GM21390 (cell line): ENCODE data around the gene EDC3.
"Not testable (repeated sequence)": the region's sequence is repeated elsewhere in the genome, so short reads cannot be mapped to it uniquely, and the experiment has no call there.

Experiments
- ATAC-seq: cut with Tn5 transposase; IDR thresholded peaks from one replicate; pipeline ENCODE4 v1.9.1; 2021; ENCODE audit not compliant: unreplicated experiment

Gene EDC3

DNA sequence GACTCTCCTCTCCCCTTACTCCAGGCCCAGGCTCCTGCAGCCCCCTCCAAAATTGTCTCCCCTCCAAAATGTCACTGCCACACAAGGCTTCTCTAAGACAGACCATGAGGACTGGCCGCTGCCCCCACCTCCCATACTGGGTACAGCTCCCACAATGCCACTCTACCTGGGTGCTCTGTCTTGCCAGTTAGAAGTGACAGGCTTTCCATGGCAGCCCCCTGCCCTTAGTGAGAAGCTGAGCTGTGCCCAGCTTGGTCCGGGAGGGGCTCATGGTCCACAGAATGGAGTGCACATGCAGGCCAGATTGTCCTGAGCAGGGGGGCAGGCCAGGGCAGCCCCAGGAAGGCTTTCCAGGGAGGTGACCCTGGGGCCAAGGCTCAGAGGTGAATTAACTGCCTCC, 83.1 kb downstream of the EDC3 start:
- no peak for ATAC-seq

DNA sequence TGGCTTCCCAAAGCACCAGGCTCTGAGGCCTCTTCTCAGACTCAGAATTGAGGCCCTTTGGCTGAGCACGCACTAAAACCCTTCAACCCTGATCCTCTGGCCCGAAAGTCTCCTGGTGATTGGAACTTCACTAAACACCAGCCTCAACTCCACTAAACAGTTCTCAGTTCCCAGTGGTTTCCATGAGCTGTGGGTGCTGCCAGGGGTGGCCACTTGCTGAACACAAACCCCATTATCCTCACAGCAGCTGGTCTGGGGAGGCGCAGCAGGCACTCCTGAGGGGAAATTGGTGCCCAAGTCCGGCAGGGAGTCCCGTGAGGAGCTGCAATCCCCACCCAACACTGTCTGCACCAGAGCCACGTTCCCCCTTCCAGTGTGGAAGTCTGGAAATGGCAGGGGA, 84.0 kb downstream of the EDC3 start:
- ATAC-seq = no peak

DNA sequence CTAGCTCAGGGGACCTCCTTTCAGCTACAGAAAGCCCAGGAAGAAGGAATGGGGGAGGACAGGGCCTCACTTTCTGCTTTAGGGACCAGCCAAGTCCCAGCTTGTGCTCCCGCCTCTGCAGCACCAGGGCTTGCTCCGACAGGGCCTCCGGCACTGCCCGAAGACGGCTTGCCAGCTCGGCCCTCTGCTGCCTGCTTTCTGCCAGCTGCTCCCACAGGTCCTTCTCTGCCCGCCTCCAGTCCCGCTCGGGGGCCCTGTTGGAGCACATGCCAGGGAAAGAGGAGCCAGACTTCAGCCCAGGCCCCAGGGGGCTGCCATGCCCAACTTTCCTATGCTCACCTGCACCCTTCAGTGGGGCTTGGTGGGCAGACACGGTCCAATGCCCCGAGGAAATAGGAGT, 84.5 kb downstream of the EDC3 start:
- no peak for ATAC-seq

DNA sequence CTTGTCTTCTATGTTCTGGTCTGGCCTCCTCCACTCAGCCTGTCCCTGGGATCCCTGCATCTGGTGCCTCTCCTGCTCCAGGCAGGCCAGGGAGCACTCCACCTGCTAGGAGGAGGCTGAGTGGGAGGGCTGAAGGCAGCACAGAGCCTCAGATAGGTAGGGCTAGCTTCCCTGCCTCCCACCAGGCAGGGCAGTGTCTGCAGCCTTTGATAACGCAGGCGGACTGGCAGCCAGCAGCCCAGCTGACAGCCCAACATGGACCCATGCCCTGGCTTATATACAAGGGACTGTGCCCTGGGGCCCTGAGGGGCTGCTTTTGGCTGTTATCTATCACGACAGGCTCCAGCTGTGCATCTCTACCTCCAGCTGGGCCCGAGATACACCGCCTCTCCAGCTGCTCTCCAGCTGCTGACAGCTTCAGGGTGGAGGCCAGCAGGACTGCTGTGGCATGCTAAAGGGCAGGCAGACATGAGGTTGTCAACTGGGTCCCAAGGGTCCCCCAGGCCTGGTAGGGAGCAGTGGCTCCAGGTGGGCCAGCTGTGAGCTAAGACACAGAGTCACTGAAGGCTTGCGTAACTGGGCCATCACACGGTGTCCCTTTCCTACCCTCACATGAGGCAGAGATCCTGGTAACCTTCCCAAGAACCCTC, 85.4 kb downstream of the EDC3 start:
- ATAC-seq = no peak

DNA sequence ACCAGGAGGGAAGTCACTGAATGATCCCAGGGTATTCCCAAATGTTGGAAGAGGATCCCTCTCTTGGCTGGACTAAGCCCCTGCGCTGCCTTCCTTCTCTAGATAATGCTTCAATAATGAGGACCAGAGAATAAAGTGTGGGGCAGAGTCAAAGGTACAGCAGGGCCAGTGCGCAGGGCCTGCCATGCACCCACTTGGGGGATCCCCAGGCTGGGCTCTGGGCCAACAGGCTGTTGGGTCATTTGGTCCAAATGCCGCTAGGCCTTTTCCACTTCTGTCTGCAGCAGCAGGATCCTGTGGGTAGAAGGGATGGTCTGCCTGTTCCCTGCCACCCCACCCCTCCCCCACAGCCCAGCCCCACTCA, 85.9 kb downstream of the EDC3 start:
- ATAC-seq = no peak

DNA sequence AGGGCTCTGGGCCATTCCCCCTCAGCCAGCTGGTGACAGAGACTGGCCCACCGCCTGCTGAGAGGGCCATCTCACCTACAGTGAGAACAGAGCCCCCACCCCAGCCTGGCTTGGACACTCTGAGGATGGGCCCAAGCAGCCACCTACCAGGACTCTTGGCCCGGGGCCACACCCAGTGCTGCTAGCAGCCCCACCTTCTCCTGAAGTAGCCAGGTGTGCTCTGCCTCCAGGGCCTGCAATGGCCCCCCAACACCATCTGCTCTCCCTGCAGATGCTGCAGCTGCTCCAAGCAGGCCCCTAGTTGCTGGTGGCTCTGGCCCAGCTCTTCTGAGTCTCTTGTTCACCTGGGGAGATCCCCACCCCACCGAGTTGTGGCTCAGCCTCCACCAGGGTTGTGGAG, 87.0 kb downstream of the EDC3 start:
- ATAC-seq = no peak

DNA sequence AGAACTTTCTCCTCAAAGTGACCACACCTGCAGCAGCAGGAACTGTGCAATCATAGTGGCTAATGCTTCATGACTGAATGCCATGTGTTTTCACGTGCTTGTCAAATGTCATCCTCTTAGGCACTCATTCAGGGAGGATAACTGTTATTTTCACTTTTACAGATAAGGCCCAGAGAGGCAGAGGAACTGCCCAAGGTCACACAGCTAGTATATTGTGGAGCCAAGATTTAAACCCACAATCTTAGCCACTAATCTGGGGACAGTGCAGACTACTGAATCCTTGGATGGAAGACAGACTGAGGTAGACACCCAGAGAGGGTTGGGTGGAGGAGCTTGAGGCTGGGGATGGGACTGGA, 90.1 kb downstream of the EDC3 start:
- ATAC-seq = no peak

DNA sequence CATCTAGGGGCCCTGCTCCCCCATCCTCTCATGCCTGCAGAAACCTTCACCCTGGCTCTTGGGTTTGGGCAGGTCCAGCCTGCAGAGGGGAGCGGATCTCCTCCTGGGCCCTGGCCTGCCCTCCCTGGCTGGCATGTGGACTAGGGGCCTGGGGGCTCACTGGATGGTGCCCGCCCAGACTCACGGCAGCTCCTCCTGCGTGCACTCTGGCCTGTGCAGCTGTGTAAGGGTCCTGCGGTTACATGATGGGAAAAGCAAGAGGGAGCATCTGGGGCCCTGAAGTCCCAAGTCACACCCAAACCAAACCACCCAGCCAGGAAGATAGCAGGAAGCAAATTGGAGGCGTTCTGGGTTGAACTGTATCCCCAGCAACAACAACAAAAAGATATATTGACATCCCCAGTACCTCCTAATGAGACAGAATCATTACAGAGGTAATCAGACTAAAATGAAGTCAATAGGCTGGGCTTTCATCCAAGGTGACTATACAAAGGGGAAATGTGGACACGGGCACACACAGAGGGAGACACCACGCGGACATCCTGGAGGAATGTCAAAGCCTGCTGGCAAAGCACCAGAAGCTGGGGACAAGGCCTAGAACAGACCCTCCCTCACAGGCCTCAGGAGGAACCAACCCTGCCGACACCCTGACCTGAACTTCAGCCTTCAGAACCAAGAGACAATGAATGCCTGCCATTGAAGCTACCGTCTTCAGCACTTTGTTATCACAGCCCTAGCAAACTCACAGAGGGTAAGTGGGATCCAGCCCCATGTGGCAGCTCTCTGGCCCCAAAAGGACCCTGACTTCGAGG, 90.6 kb downstream of the EDC3 start:
- no peak for ATAC-seq

DNA sequence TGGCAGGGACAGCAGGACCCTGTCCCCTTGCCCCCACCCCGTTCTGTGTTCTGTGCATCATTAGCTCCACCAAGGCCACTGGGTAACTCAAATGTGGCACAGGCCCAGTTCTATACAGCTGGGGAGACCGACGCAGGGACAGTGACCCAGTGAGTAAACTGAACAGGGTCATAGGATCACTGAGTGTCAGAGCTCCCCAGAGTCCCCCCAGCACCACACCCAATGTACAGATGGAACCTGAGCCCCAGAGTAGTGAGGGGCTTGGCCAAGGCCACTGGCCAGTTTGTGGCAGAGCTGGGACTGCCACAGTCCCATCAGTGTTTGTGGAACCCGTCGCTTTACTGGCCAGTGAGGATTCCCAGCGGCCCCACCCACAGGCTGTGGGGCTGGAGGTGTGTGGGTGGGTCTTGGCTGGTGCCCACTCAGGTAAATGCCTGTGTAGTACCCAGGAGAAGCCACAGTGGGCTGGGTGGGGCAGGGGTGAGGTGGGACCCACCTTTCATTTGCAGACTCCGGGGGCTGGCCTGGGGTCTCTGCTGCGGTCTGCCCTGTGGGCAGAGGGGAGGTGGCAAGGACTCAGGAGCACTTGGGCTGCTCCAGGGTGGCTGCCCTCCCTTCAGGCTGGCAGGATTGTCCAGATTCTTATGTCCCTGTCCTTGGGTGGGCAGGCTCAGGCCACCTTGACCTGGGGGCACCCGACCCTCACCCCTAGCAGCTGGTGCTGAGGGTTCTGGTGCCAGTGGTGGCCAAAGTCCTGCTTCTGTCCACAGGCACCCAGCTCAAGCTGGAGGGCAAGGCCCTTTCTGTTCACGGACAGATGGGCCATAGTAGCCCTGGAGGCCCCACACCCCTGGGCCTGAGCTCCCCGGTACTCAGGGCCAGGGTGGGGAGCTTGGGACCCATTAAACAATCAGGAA, 91.8 kb downstream of the EDC3 start:
- no peak for ATAC-seq

DNA sequence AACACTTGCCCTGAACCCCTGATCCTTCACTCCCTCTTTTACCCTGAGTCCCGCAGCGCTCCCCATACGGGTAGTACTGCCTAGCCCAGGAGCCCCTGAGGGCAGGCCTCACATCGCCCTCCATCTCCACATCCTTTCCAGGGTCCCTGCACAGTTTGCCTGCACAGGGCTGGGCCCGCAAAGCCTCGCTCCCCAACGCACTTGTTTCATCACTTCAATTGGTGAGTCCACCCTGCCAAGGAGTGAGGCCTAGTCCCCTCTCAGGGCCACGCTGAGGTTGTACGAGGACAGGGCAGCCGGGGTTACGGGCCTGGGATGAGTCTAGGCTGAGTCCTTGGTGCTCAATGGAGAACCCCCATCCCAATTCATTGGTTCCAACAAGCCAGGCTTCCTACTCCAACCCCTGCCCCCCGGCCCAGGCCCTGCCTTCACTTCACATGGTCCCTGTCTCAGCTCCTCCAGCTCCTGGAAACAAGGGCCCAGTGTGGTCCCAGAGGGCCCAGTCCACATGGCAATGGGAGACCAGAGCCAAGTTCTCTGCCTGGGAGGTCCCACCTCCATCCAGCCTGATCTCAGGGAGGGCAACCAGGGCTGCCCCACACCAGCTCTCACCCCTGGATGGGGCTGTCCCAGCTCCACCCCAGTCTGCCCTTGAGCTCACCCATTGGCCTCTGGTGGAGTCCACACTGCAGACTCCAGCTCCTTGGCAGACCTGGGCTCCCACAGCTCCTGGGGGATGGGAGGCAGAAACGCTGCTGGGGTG, 92.6 kb downstream of the EDC3 start:
- no peak for ATAC-seq

DNA sequence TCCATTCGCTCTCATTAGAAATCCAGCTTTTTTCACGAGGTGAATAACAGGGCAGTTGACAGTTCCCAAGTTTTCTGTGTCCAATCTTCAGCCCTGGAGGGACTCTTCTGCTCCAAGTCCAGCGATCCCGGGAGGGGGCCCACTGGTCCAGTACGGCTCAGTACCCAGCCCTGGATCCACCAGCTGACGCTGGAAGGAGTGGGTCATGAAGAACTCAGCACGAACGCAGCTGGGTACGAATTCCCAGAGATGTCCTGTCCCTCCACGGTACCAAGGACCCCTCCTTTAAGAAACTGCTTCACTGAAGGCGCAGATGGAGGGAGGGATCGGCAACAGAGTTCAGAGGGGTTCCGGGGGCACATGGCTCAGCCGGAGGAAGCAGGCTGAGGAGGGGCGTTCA, 96.7 kb downstream of the EDC3 start:
- ATAC-seq = no peak

DNA sequence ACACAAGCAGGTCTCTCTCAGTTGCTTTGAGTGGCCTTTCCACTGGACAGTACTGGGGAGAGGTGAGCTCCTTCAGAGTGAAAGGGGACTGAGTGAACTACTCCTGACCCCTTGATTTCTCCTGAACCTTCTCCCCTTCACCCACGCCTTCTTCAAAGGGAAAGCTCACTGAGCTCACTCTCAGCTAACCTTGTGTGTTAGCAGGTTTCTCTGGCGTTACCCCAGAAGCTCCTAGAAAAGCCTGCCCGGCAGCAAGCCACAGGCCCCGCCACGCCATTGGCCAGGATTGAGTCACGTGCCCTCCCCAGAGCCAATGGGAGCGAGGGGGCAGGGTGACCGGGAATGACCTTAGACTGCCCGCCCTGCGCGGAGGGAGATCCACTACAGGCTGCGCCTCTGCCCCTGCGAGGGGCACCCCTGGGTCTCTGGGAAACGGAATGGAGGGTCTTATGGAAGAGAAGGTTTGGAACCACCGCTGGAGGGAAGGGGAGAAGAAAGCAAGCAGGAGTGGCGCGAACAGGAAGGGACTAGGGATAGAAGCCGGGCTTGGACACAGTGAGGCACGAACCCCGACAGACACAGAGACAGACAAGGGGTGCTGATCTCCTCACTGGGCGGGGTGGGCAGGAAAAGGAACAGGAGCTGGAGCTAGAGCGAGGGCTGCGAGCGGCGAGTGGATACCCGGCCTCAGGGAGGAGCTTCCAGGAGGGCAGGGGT, 97.5 kb downstream of the EDC3 start:
- ATAC-seq = peak; percentile 93

DNA sequence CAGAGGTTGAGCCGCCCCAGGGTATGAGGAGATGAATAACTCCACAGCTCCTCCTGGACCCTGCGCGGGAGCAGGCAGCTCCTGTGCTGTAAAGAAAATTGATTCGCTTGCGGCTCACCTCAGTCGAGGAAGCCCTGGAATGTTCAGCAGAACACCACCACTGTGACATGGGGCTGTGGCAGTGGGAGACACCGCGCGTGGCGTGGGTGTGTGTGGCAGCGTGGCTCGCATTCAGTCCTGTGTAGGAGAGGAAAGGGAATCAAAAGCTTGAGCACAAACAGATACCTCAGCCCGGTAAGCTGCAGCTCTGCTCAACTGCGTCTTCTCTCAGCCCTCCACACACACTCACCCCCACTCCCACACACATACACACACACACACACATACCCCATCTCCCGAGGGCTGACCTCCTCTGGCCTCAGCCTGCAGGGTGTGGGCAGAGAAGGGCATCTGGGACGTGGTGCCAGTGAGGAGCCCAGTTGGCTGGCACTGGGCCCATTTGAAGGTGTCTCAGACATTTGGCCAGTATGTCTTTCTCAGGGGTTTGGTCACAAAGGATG, 98.6 kb downstream of the EDC3 start:
- not testable (repeated sequence) for ATAC-seq

DNA sequence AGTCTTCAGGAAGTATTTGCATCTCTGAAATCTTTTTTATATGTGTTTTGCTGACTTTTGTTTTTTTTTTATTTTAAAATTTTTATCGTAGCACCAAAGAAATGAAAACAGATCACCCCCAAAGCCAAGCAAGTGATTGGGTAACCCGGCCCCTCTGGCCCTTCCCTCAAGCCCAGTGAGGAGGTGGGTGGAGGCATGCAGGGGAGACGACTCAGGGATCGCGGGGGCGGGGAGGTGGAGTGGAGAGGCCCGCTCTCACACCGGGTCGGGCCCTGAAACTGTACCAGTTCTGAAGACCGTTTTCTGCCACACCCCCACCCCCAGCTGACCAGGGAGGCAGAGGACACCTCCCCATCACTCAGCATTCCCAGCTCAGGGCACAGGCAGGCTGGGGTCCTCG, 99.1 kb downstream of the EDC3 start:
- not testable (repeated sequence) for ATAC-seq

DNA sequence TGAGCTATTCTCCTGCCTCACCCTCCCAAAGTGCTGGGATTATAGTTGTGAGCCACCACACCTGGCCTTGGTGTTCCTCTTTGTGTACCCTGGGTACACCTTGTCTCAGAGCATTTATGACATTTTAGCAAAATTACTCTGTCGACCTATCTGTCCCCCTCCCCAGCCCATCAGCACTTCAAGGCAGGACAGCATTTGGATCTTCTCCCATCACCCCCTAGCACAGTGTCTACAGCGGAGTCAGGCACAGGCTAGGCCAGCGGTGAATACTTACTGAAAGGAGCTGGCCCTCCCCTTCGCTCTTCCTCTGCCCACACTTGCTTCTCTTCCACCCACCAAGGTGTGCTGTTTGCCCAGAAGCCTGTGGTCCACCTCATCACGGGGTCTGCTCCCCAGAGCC, 100.6 kb downstream of the EDC3 start:
- ATAC-seq = no peak

DNA sequence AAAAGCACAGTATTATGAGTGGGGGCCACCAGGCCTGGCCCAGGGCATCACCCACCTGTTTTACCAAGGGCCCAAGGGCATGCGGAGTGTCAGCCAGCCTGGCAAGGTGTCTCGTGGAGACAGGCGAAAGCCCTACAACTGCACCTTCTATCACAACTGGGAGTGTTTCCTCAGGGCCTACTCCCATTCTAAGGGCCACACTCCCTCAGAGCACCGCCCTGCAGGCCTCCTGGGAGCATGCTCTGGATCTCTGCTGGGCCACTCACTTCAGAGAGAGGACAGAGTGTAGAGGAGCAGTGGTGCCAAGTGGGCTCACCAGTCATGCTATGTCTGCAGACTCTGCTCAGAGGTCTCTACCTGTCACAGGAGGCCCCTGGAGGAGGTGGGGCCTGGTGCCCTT, 101.4 kb downstream of the EDC3 start:
- ATAC-seq = no peak

DNA sequence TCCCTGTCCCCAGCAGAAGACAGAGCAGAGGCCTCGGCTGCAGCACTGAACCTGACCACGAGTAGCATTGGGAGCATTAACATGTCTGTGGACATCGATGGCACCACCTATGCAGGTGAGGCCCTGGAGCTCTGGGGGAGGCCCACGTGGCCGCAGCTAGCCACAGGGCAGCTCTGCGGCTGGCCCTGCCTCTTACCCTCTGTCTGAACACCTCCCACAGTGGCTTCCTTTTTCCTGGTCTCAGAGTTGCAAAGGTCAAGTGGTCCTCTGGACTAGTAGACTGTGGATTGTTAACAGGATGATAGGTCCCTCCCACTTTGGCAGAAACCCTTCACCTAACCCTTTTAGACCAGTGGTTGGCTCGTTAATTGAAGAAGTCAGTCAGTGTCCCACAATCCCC, 102.7 kb downstream of the EDC3 start:
- no peak for ATAC-seq

DNA sequence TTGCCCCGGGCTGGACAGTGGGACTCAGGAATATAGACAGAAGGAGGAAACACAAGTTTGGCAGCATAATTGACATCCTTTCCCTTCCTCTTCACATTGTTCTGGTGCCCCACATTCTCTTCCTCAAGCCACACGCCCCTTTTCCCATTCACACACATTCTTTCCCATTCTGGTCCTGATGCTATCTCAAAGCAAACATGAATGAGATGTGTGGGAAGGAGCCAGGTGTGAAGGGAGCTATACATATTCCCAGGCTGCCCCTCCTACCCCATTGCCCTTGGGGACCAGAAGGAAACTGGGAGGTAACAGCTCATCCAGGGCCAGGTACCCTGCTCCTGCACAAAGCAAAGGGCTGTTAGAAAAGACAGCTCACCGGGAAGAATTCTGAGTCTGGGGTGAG, 103.6 kb downstream of the EDC3 start:
- no peak for ATAC-seq

DNA sequence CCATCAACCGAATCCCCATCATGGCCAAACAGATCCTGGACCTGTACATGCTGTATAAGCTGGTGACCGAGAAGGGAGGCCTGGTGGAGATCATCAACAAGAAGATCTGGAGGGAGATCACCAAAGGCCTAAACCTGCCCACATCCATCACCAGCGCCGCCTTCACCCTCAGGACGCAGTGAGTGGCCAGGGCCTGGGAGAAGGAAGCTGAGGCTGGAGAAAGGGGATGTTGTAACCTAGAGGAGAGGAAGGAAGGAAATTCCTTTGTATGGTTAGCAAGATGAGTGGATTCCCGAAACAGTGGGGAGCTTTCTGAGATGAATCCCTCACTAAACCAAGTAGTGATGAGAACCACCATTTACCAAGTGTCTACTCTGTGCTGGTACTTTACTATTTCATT, 106.0 kb downstream of the EDC3 start:
- ATAC-seq = no peak

DNA sequence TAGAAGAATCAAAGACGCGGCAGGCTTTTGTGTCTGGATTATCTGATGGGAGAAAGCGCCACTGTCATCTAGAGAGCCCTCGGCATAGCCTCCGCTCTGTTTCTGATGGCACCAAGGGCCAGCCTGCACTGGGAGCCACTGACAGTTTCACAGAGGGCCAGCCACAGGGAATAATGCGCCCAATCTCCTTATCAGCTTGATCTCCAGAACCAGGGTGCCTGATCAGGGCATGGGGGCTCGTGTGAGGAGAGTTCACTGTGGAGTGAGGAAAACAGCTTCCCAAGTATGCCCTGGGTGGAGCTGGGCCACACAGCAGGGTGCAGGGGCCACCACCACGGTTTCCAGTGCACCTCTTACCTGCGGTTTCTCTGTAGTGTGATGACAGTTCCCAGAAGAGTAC, 110.0 kb downstream of the EDC3 start:
- ATAC-seq = no peak
